Measurements from ENCODE around the gene MARK1. TPM values are rescaled to one million over a fixed set of nuclear protein-coding genes. Genes with fewer than 3 reads are reported as not detected.

The MARK1 gene
- total RNA-seq, 1 experiment from 2014 or later: 17.8 TPM

GRCh38 chr1:220595179-220595578 is 67.2 kb downstream of the MARK1 start:
- WGBS (ENCODE audit: extremely low coverage, insufficient read length, low lambda C conversion rate): no CpG with 5 or more reads among the region's 3 CpGs
- Histone ChIP-seq H3K4me1 (ENCODE audit: insufficient read depth, low read length) (no peaks in the 10 kb centered on the region), H2BK12ac (ENCODE audit: insufficient read length, low read depth, low read length) (no peak overlapping the region), H3K27ac (ENCODE audit: insufficient read length, low read depth, low read length) (no peak overlapping the region), H3K4me2 (ENCODE audit: insufficient read depth, insufficient read length, low read length) (no peak overlapping the region), H3T11ph (ENCODE audit: low read length) (no peak overlapping the region), H3K9ac (ENCODE audit: extremely low read depth, insufficient read length, low read length) (no peak overlapping the region), H3K56ac (ENCODE audit: insufficient read length, low read depth, low read length) (no peak overlapping the region), H3K18ac (ENCODE audit: insufficient read length, low read depth, low read length) (no peak overlapping the region), H3K23me2 (ENCODE audit: insufficient read length, low read depth, low read length, poor library complexity, severe bottlenecking) (no peaks in the 10 kb centered on the region), H3K23ac (ENCODE audit: insufficient read length, low read depth, low read length) (no peak overlapping the region), H4K20me1 (ENCODE audit: control insufficient read depth, insufficient read depth, insufficient read length) (no peaks in the 10 kb centered on the region), H2BK5ac (ENCODE audit: insufficient read length, low read length) (no peak overlapping the region), H3K79me1 (ENCODE audit: insufficient read depth, low read depth, low read length, poor library complexity, severe bottlenecking) (no peaks in the 10 kb centered on the region), H3K4ac (ENCODE audit: low read depth, low read length) (no peak overlapping the region), H3K27me3 (ENCODE audit: insufficient read depth, low read length) (no peaks in the 10 kb centered on the region), H3K79me2 (ENCODE audit: insufficient read depth, low read length) (no peaks in the 10 kb centered on the region), H2BK20ac (ENCODE audit: low read depth, low read length, poor library complexity, severe bottlenecking) (no peak overlapping the region), H3K14ac (ENCODE audit: insufficient read depth, low read length) (no peak overlapping the region), H3K9me3 (ENCODE audit: control insufficient read depth, low read depth, low read length) (no peaks in the 10 kb centered on the region), H2AK5ac (ENCODE audit: insufficient read length, low read length) (no peak overlapping the region), H2AFZ (ENCODE audit: low read length) (no peak overlapping the region), H4K8ac (replicated peaks; ENCODE audit: insufficient read length, low read depth, low read length) (no peak overlapping the region), H4K5ac (ENCODE audit: insufficient read length, low read depth, low read length) (no peak overlapping the region), H2BK120ac (ENCODE audit: low read depth, low read length, poor library complexity, severe bottlenecking) (no peak overlapping the region), H4K91ac (ENCODE audit: insufficient read length, low read depth, low read length) (no peak overlapping the region), H2BK15ac (ENCODE audit: low read depth, low read length) (no peak overlapping the region)
- H3K36me3 Mint-ChIP-seq (ENCODE audit: insufficient read depth in 1 of 3, low read depth in 3 of 3): peaks cover 2 to 10% (median 9%) of the 10 kb centered on the region in 3 experiments; a peak in 3 of 7 replicates
- H3K4me3 Mint-ChIP-seq: no peak overlapping the region
- no peaks in the 10 kb centered on the region; the same call in 1 of the 2 replicates for H3K27me3 Mint-ChIP-seq (ENCODE audit: low read depth)
- no peaks in the 10 kb centered on the region for H3K4me1 Mint-ChIP-seq
- no peak for TF ChIP-seq CTCF (conservative IDR thresholded peaks at IDR 0.05)
- 0 out of 7 replicates have a peak overlapping the region, but pooled peaks of 1 of the 3 experiments have one; percentile 25 for H3K27ac Mint-ChIP-seq
- DNase-seq: no peak
- no peaks in the 10 kb centered on the region for H3K9me3 Mint-ChIP-seq
